ENCODE results near the gene UVSSA.
A peak's percentile ranks its signal among the peaks of the same experiment; 100 is the strongest.

The UVSSA gene

DNA sequence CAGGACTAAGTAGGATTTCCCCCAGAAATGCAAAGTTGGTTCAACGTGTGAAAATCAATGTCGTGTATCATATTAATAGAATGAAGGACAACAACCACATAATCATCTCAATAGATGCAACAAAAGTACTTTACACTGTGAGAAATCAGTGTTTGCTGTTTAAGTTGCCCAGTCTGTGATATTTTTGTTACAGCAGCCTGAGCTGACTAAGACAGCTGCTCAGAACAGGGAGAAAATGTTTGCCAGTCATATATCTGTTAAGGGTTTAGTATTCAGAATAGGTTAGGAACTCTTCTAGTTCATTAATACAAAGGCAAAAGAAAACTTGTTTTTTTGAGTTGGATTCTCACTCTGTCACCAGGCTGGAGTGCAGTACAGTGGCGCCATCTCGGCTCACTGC lies 44.8 kb upstream of the UVSSA start:
- DNase-seq (ENCODE audit: low read depth), result no peak
- TF ChIP-seq CTCF (IDR thresholded peaks at IDR 0.05; ENCODE audit: low read depth, low read length, missing control alignments), result no peak
- in situ Hi-C loops (cut with HindIII; ENCODE audit: low sequenced_read_pairs), result no loop called here
- no peak overlapping the region for H3K4me3 ChIP-seq (ENCODE audit: low read depth, low read length)

GRCh38 chr4:1305261-1305711 lies 41.7 kb upstream of the UVSSA start:
- no peak for TF ChIP-seq CTCF (IDR thresholded peaks at IDR 0.05; ENCODE audit: low read depth, low read length, missing control alignments)
- H3K4me3 ChIP-seq (ENCODE audit: low read depth, low read length), result no peak overlapping the region
- in situ Hi-C loops (cut with HindIII; ENCODE audit: low sequenced_read_pairs), result no loop called here
- DNase-seq (ENCODE audit: low read depth), result no peak

- TF ChIP-seq CTCF (IDR thresholded peaks at IDR 0.05; ENCODE audit: low read depth, low read length, missing control alignments), result no peak
- H3K4me3 ChIP-seq (ENCODE audit: low read depth, low read length), result no peak overlapping the region
- no peak for DNase-seq (ENCODE audit: low read depth)
- in situ Hi-C loops (cut with HindIII; ENCODE audit: low sequenced_read_pairs), result no loop called here
Observed at GRCh38 chr4:1305781-1306455, 41.1 kb upstream of the UVSSA start.

- DNase-seq (ENCODE audit: low read depth), result no peak
- in situ Hi-C loops (cut with HindIII; ENCODE audit: low sequenced_read_pairs), result no loop called here
- H3K4me3 ChIP-seq (ENCODE audit: low read depth, low read length), result no peak overlapping the region
- no peak for TF ChIP-seq CTCF (IDR thresholded peaks at IDR 0.05; ENCODE audit: low read depth, low read length, missing control alignments)
Observed at GRCh38 chr4:1307951-1308735, 38.9 kb upstream of the UVSSA start.

DNA sequence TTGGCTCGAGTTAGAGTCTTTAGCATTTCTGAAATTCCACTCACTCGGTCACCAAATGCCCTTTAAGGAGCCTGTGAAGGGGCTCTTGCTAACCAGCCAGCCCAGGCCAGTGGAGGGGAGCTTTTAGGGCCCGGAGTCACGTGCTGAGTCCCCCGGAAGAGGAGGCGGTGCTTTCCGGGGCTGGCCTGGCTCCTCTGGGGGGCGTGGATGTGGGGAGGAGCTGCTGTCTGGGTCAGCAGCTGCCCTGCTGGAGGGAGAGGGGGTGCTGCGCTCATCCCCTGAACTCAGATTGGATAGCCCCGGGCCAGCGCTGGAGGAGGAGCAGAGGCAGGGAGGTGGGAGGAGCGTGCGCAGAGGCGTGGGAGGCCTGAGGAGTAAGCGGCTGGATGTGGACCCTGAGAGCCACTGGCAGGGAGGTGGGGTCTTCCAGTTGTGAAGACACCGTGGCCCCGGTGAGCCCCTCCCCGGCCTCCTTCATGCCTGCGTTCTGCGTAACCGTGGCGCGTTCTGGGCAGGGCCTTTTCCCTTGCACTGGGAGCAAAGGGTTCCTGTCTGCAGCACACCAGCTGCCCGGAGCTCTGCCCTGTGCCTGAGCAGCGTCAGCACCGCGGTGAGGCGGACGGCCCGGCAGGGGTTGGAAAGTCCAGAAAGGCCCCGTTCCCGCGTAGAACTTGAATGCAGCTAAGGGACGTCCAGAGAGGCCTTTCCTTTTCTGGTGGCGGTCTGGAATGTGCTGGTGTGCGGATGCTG lies 37.6 kb upstream of the UVSSA start:
- peak overlapping the region; percentile 38 for H3K4me3 ChIP-seq (ENCODE audit: low read depth, low read length)
- in situ Hi-C loops (cut with HindIII; ENCODE audit: low sequenced_read_pairs), result no loop called here
- DNase-seq (ENCODE audit: low read depth), result peak; percentile 71
- TF ChIP-seq CTCF (IDR thresholded peaks at IDR 0.05; ENCODE audit: low read depth, low read length, missing control alignments), result no peak

GRCh38 chr4:1310031-1310795 lies 36.8 kb upstream of the UVSSA start:
- in situ Hi-C loops (cut with HindIII; ENCODE audit: low sequenced_read_pairs), result no loop called here
- peak overlapping the region; percentile 38 for H3K4me3 ChIP-seq (ENCODE audit: low read depth, low read length)
- TF ChIP-seq CTCF (IDR thresholded peaks at IDR 0.05; ENCODE audit: low read depth, low read length, missing control alignments), result no peak
- DNase-seq (ENCODE audit: low read depth), result no peak
